Dedifferentiated amniotic fluid mesenchymal stem cell (primary cell): ENCODE results near the gene FUT2.

Experiments used
- DNase-seq: peaks from one replicate; pipeline ENCODE4 v3.0.0-alpha.2; 2016; ENCODE audit errors: extremely low spot score

FUT2 gene

GRCh38 chr19:48726556-48726955, 30.8 kb downstream of the FUT2 start:
- no peak for DNase-seq

- no peak for DNase-seq
Measured at GRCh38 chr19:48728911-48729664, 33.3 kb downstream of the FUT2 start.

GRCh38 chr19:48731452-48731851, 35.7 kb downstream of the FUT2 start:
- no peak for DNase-seq

- no peak for DNase-seq
Measured at GRCh38 chr19:48734625-48735024, 38.9 kb downstream of the FUT2 start.

GRCh38 chr19:48735031-48735615, 39.4 kb downstream of the FUT2 start:
- no peak for DNase-seq

GRCh38 chr19:48737360-48737998, 41.7 kb downstream of the FUT2 start:
- no peak for DNase-seq

- DNase-seq = no peak
Measured at GRCh38 chr19:48738557-48739403, 43.0 kb downstream of the FUT2 start.

- DNase-seq = no peak
Measured at GRCh38 chr19:48739404-48740163, 43.8 kb downstream of the FUT2 start.

GRCh38 chr19:48740164-48740972, 44.6 kb downstream of the FUT2 start, which contains the start of gene RASIP1:
Gene RASIP1 (minus strand): TSS chr19:48740610. CDS start chr19:48740282, 328 bp downstream.
- DNase-seq = no peak

- DNase-seq = no peak
Measured at GRCh38 chr19:48741129-48741999, 45.6 kb downstream of the FUT2 start.

GRCh38 chr19:48742096-48742495, 46.3 kb downstream of the FUT2 start:
- DNase-seq = no peak

- peak; percentile 26 for DNase-seq
Measured at GRCh38 chr19:48745208-48745995, 49.6 kb downstream of the FUT2 start.

- no peak for DNase-seq
Measured at GRCh38 chr19:48746110-48746509, 50.3 kb downstream of the FUT2 start.

- peak; percentile 85 for DNase-seq
Measured at GRCh38 chr19:48746738-48747575, 51.2 kb downstream of the FUT2 start, which contains the start of gene IZUMO1. Gene IZUMO1 (minus strand): TSS chr19:48746909. CDS start chr19:48745859, 1,050 bp downstream.

GRCh38 chr19:48749571-48750198, 53.9 kb downstream of the FUT2 start:
- DNase-seq = no peak

- DNase-seq = no peak
Measured at GRCh38 chr19:48750351-48750750, 54.6 kb downstream of the FUT2 start.
